B cell (primary cell): ENCODE results near the gene CASKIN1. TPM values are rescaled to one million over a fixed set of nuclear protein-coding genes. Genes with fewer than 3 reads are reported as not detected.

Experiments used
- ATAC-seq: fragments of 200-7000 bp; cut with Tn5 transposase; one replicate; pipeline ENCODE4 v1.10.0; 2021; ENCODE audit warnings: low read depth, mild to moderate bottlenecking, moderate number of reproducible peaks, moderate library complexity
- CTCF ChIA-PET: fragments of 350-600 bp; sonication (Branson Sonifier 250); formaldehyde crosslinking; loops from one replicate; lab custom pipeline; 2021; ENCODE audit warnings: antibody characterized with exemption, inconsistent platforms; lab: Charles Lee
- POLR2A ChIA-PET: fragments of 350-600 bp; sonication (Branson Sonifier 250); formaldehyde crosslinking; loops from one replicate; lab custom pipeline; 2021; ENCODE audit warnings: antibody characterized with exemption; lab: Charles Lee
- DNase-seq: peaks from one replicate; pipeline ENCODE4 v3.0.0; 2013
- H2AFZ ChIP-seq: 2 replicates; pipeline ENCODE4 v1.6.1; 2012; ENCODE audit warnings: mild to moderate bottlenecking, low read depth, low read length; ENCODE audit not compliant: insufficient read depth, poor library complexity, severe bottlenecking
- H3K27ac ChIP-seq, 2 donors: 1 replicate in 1 of 2; 2 replicates in 1 of 2; pipeline ENCODE4 v1.5.1; 2012 to 2013; ENCODE audit warnings: low read length in 2 of 2, mild to moderate bottlenecking in 2 of 2, moderate library complexity in 1 of 2
- H3K27me3 ChIP-seq, 4 experiments: fragments of 200-600 bp in 1 of 4; sonication (generic) in 1 of 4; replicated peaks in 1 of 4; 1 replicate in 2 of 4; 2 replicates in 2 of 4; pipeline versions ENCODE4 v1.6.1 to v1.7.0; 2013 to 2016; ENCODE audit warnings: low read length in 3 of 4, mild to moderate bottlenecking in 2 of 4, mixed read lengths in 1 of 4, moderate library complexity in 1 of 4; ENCODE audit not compliant: insufficient read depth in 4 of 4, control insufficient read depth in 3 of 4; ENCODE audit errors: control extremely low read depth in 1 of 4
- H3K36me3 ChIP-seq, 2 experiments: replicated peaks in 1 of 2; 1 replicate in 1 of 2; 2 replicates in 1 of 2; pipeline versions ENCODE4 v1.6.1 to v1.7.1; 2013; ENCODE audit warnings: low read length in 1 of 2; ENCODE audit not compliant: insufficient read depth in 2 of 2, control insufficient read depth in 1 of 2; ENCODE audit errors: control extremely low read depth in 1 of 2, extremely low read depth in 1 of 2
- H3K4me1 ChIP-seq, 2 donors: fragments of 200-600 bp in 1 of 2; sonication (generic) in 1 of 2; 1 replicate in 1 of 2; 2 replicates in 1 of 2; pipeline versions ENCODE4 v1.5.1 to v1.6.1; 2013 to 2017; ENCODE audit warnings: low read length in 2 of 2; ENCODE audit not compliant: control insufficient read depth in 2 of 2, insufficient read depth in 2 of 2
- H3K4me2 ChIP-seq: replicated peaks from 2 replicates; pipeline ENCODE3; 2012; ENCODE audit warnings: mild to moderate bottlenecking, low read depth, low read length; ENCODE audit not compliant: poor library complexity, severe bottlenecking
- H3K4me3 ChIP-seq, 5 experiments: fragments of 200-600 bp in 1 of 5; sonication (generic) in 1 of 5; 1 replicate in 3 of 5; 2 replicates in 2 of 5; pipeline versions ENCODE4 v1.5.1 to v1.7.0; 2011 to 2016; ENCODE audit warnings: low read length in 4 of 5, mild to moderate bottlenecking in 4 of 5, low read depth in 2 of 5, control low read depth in 1 of 5, moderate library complexity in 1 of 5; ENCODE audit not compliant: insufficient read depth in 1 of 5; ENCODE audit errors: control extremely low read depth in 1 of 5, extremely low read depth in 1 of 5
- H3K79me2 ChIP-seq: fragments of 200-600 bp; sonication (generic); one replicate; pipeline ENCODE4 v1.6.0; 2016; ENCODE audit warnings: low read length; ENCODE audit not compliant: control insufficient read depth, insufficient read depth
- H3K9ac ChIP-seq: fragments of 200-600 bp; sonication (generic); 2 replicates; pipeline ENCODE4 v1.6.1; 2017; ENCODE audit warnings: mild to moderate bottlenecking, low read length, moderate library complexity
- H3K9me3 ChIP-seq, 3 donors: one replicate each; pipeline versions ENCODE4 v1.6.1 to v1.7.1; 2013; ENCODE audit warnings: low read length in 2 of 3; ENCODE audit not compliant: control insufficient read depth in 2 of 3, insufficient read depth in 1 of 3; ENCODE audit errors: control extremely low read depth in 1 of 3
- H4K20me1 ChIP-seq: 2 replicates; pipeline ENCODE4 v1.6.0; 2012; ENCODE audit warnings: mild to moderate bottlenecking, low read length; ENCODE audit not compliant: insufficient read depth, control insufficient read depth, poor library complexity, severe bottlenecking
- H3K27ac Mint-ChIP-seq: one replicate; pipeline ENCODE4 v1.8.0; 2021; ENCODE audit warnings: mixed read lengths
- H3K27me3 Mint-ChIP-seq: one replicate; pipeline ENCODE4 v1.8.0; 2021; ENCODE audit warnings: mixed read lengths
- H3K4me1 Mint-ChIP-seq: one replicate; pipeline ENCODE4 v1.8.0; 2021; ENCODE audit warnings: mixed read lengths
- H3K4me3 Mint-ChIP-seq: one replicate; pipeline ENCODE4 v1.8.0; 2021; ENCODE audit warnings: mixed read lengths
- H3K9me3 Mint-ChIP-seq: one replicate; pipeline ENCODE4 v1.8.0; 2022; ENCODE audit warnings: mixed read lengths; ENCODE audit not compliant: insufficient read depth
- EZH2 ChIP-seq: IDR thresholded peaks from 2 replicates; pipeline ENCODE4 v1.6.1; 2012; ENCODE audit warnings: borderline replicate concordance, low read depth, mild to moderate bottlenecking, moderate library complexity, low read length; ENCODE audit not compliant: insufficient read depth, poor library complexity, severe bottlenecking
- WGBS: methylation state at CpG from one replicate; pipeline ENCODE4 v1.1.5; 2013; ENCODE audit warnings: missing lambda C conversion rate; ENCODE audit not compliant: insufficient coverage; 5-methylcytosine and 5-hydroxymethylcytosine counted together
- intact Hi-C: fragments of 100-400 bp; cut with micrococcal nuclease; formaldehyde crosslinking; loops from one replicate; pipeline ENCODE4 v1.10.0; 2022
- polyA plus RNA-seq: library from polyadenylated mRNA; depleted of rRNA; stranded (reverse); fragments of >200 nt; gene quantifications from 2 replicates; pipeline ENCODE4 v1.2.3, GENCODE V29; 2012
- total RNA-seq, 2 donors: library from RNA; stranded (reverse); fragments of 120-200 nt in 1 of 2; gene quantifications; 1 replicate in 1 of 2; 2 replicates in 1 of 2; pipeline versions ENCODE4 v1.2.3 to v1.2.4, GENCODE V29; 2013 to 2022
- TF ChIP-seq, protein P1 (sequence below): fragments of 200-600 bp; IDR thresholded peaks from one replicate; pipeline ENCODE4 v1.8.0; 2022; ENCODE audit warnings: antibody characterized with exemption, mild to moderate bottlenecking

Gene CASKIN1
- total and polyA plus RNA-seq, 2 donors (not counting 1 experiment from before 2014, with no cell fraction given): 0.01 TPM; not detected in 1

GRCh38 chr16:2190002-2190658, 6.3 kb downstream of the CASKIN1 start:
- no peak overlapping the region for H3K27ac Mint-ChIP-seq
- Histone ChIP-seq H3K4me1 (peaks cover 4 to 6% of the 10 kb centered on the region in 2 donors), H3K9me3 (peaks cover 0 to under 1% (median 0%) of the 10 kb centered on the region in 3 donors), H3K4me3 (no peak overlapping the region), H2AFZ (no peak overlapping the region), H3K79me2 (no peaks in the 10 kb centered on the region), H3K36me3 (no peaks in the 10 kb centered on the region), H3K4me2 (no peak overlapping the region), H3K9ac (no peak overlapping the region), H3K27ac (no peak overlapping the region), H3K27me3 (peaks cover 0 to 18% (median 6%) of the 10 kb centered on the region in 4 experiments), H4K20me1 (no peaks in the 10 kb centered on the region)
- POLR2A ChIA-PET: no interaction called here
- CTCF ChIA-PET: interaction anchor here (0.6 to 0.7 kb wide), 2 partner anchors 71 to 312 kb away, joined by 3 read pairs; no protein-coding TSS in a partner anchor
- no peak for DNase-seq
- peaks cover 11% of the 10 kb centered on the region for H3K27me3 Mint-ChIP-seq
- WGBS: 85% methylated on average over 22 of the region's 24 CpGs
- H3K4me3 Mint-ChIP-seq: no peak overlapping the region
- ATAC-seq: no peak
- no peak for TF ChIP-seq EZH2
- TF ChIP-seq, protein P1, sequence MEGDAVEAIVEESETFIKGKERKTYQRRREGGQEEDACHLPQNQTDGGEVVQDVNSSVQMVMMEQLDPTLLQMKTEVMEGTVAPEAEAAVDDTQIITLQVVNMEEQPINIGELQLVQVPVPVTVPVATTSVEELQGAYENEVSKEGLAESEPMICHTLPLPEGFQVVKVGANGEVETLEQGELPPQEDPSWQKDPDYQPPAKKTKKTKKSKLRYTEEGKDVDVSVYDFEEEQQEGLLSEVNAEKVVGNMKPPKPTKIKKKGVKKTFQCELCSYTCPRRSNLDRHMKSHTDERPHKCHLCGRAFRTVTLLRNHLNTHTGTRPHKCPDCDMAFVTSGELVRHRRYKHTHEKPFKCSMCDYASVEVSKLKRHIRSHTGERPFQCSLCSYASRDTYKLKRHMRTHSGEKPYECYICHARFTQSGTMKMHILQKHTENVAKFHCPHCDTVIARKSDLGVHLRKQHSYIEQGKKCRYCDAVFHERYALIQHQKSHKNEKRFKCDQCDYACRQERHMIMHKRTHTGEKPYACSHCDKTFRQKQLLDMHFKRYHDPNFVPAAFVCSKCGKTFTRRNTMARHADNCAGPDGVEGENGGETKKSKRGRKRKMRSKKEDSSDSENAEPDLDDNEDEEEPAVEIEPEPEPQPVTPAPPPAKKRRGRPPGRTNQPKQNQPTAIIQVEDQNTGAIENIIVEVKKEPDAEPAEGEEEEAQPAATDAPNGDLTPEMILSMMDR: no peak
- no peaks in the 10 kb centered on the region for H3K9me3 Mint-ChIP-seq
- intact Hi-C loops: loop anchor here (10.0 kb wide), 2 partner anchors 155 to 415 kb away; partner anchors contain the start of gene ABCA3
- H3K4me1 Mint-ChIP-seq: peaks cover 5% of the 10 kb centered on the region

- Mint-ChIP-seq H3K27me3 (peaks cover 6% of the 10 kb centered on the region), H3K4me1 (peaks cover 2% of the 10 kb centered on the region), H3K4me3 (no peak overlapping the region), H3K27ac (no peak overlapping the region), H3K9me3 (no peaks in the 10 kb centered on the region)
- ChIA-PET POLR2A (no interaction called here), CTCF (interaction anchor here (0.6 to 0.7 kb wide), 2 partner anchors 72 to 312 kb away, joined by 3 read pairs; no protein-coding TSS in a partner anchor)
- ATAC-seq (no peak), DNase-seq (no peak)
- TF ChIP-seq, protein P1: no peak
- no peak for TF ChIP-seq EZH2
- peaks cover 0 to 11% (median 2%) of the 10 kb centered on the region in 4 experiments for H3K27me3 ChIP-seq
- no peak overlapping the region for H3K4me3 ChIP-seq
- H3K27ac ChIP-seq: no peak overlapping the region
- 97% methylated on average over 23 of the region's 25 CpGs for WGBS
- H3K9me3 ChIP-seq: no peaks in the 10 kb centered on the region
- no peaks in the 10 kb centered on the region for H4K20me1 ChIP-seq
- H3K4me2 ChIP-seq: no peak overlapping the region
- no peak overlapping the region for H2AFZ ChIP-seq
- intact Hi-C loops: no loop called here
- H3K9ac ChIP-seq: no peak overlapping the region
- H3K79me2 ChIP-seq: no peaks in the 10 kb centered on the region
- H3K4me1 ChIP-seq: no peaks in the 10 kb centered on the region
- H3K36me3 ChIP-seq: no peaks in the 10 kb centered on the region
Measured at GRCh38 chr16:2189252-2189893, 7.0 kb downstream of the CASKIN1 start.
